ENCODE results near the gene SLC37A3.

GRCh38 chr7:140330128-140330527, 68.2 kb downstream of the SLC37A3 start:
- no peak for TF ChIP-seq CTCF (conservative IDR thresholded peaks at IDR 0.05; ENCODE audit: low read length)
- TF ChIP-seq EZH2phosphoT487 (IDR thresholded peaks at IDR 0.05; ENCODE audit: borderline replicate concordance, low read depth, low read length) = no peak
